Stimulated activated CD4-positive, alpha-beta T cell treated with anti-CD3 and anti-CD28 coated beads, Interleukin-1b, Interleukin-23, amount 100 ng/mL, for 1 hour (primary cell): ENCODE data around the gene EFNB3.
A peak's percentile ranks its signal among the peaks of the same experiment; 100 is the strongest.

Experiments
- DNase-seq, 2 donors: peaks; one replicate each; pipeline ENCODE4 v3.0.0-alpha.2; 2020; ENCODE audit warnings: low read depth in 2 of 2

The EFNB3 gene, protein sequence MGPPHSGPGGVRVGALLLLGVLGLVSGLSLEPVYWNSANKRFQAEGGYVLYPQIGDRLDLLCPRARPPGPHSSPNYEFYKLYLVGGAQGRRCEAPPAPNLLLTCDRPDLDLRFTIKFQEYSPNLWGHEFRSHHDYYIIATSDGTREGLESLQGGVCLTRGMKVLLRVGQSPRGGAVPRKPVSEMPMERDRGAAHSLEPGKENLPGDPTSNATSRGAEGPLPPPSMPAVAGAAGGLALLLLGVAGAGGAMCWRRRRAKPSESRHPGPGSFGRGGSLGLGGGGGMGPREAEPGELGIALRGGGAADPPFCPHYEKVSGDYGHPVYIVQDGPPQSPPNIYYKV

DNA sequence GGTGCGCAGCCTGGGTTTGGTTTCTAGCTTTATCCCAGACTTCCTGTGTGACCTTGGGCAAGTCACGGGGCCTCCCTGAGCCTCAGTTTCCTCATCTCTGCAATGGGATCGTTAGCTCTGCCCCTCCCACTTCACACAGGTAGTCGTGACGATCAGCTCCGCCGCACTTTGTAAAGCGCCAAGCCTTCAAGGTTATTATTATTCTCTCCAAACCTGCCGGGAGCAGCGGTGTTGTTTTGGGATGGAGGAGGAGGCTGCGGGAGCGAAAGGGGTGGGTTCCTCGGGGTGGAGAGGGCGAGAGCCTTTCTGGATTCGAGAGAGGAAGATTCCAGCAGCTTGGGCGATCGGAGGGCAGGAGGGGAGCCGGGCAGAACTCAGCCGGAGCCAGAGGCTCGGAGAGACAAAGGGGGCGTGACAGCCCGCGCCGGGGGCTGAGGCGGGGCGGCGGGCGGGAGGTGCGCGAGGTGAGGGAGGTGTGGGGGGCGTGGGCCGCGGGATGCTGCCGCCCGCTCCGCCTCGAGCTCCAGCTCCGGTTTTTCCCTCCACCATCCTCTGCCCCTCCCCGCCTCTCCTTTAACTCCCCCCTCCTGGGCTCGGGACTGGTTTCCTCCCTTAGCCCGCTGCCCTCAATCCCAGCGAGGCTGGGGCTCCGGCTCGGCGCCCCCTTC, at the start of gene EFNB3:
TSS of gene EFNB3 (plus strand) at position 602 of the 668 bp plus-strand sequence. CDS start 397 bp downstream, outside the sequence.
- DNase-seq: no peak

- DNase-seq: no peak
Measured at GRCh38 chr17:7655541-7655840, 49.5 kb upstream of the EFNB3 start.

DNA sequence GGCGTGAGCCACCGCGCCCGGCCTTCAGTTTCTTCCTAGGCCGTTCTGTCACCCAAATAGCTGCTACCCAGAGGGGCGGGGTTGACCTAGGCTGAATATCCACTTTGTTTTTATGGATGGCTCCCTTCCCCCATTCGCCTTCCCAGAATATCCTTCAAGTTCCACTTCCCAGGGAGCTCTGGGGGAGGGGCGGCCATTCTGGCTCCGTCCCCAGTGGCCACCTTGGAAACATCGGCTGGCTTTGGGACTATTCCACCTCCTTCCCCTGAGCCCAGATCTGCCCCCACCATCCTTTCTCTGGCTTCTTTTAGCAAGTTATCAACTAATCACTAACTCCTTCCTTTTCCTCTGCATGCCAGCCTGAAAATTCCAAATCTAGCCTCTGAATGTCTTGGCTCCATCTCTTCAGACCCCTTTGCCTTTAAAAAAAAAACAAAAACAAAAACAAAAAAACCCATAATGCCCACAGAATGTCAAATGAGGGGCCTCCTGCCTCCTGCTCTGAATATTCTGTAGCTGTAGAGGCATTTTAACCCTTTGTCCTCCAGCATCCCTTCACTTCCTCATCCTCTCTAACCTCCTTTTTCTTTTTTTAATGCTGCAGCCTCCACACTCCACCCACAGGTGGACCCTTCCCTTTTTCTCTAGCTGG, 47.9 kb upstream of the EFNB3 start:
- no peak for DNase-seq

GRCh38 chr17:7667656-7668406, 37.2 kb upstream of the EFNB3 start:
- DNase-seq: no peak

- no peak for DNase-seq
Measured at GRCh38 chr17:7668482-7668881, 36.5 kb upstream of the EFNB3 start.

GRCh38 chr17:7673239-7673638, 31.8 kb upstream of the EFNB3 start:
- DNase-seq: no peak

DNA sequence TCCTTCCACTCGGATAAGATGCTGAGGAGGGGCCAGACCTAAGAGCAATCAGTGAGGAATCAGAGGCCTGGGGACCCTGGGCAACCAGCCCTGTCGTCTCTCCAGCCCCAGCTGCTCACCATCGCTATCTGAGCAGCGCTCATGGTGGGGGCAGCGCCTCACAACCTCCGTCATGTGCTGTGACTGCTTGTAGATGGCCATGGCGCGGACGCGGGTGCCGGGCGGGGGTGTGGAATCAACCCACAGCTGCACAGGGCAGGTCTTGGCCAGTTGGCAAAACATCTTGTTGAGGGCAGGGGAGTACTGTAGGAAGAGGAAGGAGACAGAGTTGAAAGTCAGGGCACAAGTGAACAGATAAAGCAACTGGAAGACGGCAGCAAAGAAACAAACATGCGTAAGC, 30.1 kb upstream of the EFNB3 start:
- DNase-seq: no peak

- no peak for DNase-seq
Measured at GRCh38 chr17:7676533-7676932, 28.5 kb upstream of the EFNB3 start.

DNA sequence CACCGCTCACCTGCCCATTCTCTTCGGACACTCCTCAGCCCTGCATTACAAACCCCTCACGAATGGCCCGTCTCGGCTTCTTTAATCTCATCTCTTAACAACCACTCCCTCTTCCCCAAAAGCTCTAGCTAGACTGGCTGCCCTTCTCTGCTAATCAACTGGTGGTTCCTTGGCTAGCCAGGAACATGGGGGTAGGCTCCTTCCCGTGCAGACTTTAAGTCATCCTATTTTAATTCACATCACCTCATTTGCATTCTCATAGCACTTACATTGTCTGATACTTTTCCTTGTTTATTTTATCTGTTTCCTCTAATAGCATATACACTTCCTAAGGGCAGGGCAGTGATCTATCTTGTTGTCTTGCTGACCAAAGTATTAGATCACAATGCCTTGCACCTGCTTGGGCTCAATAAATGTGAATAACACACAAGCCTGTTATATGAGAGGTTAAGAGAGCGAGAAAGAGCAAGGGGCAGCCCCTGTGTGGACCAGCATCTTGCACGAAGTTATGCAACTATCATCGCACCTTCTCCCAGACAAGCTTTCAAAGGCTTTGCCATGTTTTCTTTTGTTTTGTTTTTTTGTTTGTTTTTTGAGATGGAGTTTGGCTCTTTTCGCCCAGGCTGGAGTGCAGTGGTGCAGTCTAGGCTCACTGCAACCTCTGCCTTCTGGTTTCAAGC, 27.5 kb upstream of the EFNB3 start:
- no peak for DNase-seq

- DNase-seq: no peak
Measured at GRCh38 chr17:7684851-7685532, 20.0 kb upstream of the EFNB3 start.

- peak; percentile 67 to 69 for DNase-seq
Measured at GRCh38 chr17:7685533-7686221, 19.3 kb upstream of the EFNB3 start.

DNA sequence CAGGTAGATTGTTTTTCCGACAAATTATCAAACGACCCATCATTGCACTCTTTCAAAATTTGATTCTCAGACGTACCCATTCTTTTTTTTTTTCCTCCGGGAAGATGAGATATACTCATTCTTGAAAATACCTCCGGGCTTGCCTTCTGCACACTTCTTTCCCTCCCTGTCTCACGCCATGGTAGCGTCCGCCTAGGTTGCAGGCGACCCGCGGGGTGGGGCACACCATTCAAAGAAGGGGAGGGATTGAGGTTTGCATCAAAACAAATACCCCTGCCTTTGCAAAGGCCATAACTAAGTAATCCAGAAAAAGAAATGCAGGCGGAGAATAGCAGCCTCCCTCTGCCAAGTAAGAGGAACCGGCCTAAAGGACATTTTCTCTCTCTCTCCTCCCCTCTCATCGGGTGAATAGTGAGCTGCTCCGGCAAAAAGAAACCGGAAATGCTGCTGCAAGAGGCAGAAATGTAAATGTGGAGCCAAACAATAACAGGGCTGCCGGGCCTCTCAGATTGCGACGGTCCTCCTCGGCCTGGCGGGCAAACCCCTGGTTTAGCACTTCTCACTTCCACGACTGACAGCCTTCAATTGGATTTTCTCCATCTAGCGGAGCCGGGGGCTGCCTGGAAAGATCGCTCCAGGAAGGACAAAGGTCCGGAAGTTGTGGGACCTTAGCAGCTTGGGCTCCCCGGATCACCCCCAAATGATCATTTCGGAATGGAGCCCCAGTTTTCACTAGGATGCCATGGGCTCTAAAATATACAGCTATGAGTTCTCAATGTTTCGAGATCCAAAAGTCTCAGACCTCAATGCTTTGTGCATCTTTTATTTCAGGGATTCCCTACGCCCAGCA, 18.6 kb upstream of the EFNB3 start:
- peak; percentile 43 to 47 for DNase-seq

DNA sequence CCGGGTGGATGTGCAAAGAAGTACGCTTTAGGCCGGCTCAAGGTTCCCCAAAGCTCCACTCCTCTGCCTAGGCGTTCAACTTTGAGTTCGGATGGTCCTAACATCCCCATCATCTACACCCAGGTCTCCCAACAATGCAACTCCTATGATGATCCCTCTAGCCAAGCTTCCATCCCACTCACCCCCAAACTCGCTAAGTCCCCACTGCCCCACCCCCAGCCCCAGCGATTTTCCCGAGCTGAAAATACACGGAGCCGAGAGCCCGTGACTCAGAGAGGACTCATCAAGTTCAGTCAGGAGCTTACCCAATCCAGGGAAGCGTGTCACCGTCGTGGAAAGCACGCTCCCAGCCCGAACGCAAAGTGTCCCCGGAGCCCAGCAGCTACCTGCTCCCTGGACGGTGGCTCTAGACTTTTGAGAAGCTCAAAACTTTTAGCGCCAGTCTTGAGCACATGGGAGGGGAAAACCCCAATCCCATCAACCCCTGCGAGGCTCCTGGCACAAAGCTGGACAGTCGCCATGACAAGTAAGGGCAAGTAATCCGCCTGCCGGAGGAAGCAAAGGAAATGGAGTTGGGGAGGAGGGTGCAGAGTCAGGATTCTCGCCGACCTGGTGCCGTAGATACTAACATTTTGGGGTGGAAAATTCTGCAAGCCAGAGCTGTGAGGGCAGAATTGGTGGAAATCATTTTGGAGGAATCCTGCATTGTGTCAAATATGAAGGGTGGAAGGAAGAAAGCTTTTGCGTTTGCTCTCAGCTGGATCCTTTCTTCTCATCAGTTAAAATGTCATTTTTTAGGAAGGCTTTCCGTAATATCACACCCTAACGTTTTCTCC, 17.7 kb upstream of the EFNB3 start, which contains the start of gene TP53:
TSS of gene TP53 (minus strand) at position 419 of the 836 bp plus-strand sequence. CDS start 10,896 bp downstream, outside the sequence.
- peak; percentile 72 to 76 for DNase-seq

DNA sequence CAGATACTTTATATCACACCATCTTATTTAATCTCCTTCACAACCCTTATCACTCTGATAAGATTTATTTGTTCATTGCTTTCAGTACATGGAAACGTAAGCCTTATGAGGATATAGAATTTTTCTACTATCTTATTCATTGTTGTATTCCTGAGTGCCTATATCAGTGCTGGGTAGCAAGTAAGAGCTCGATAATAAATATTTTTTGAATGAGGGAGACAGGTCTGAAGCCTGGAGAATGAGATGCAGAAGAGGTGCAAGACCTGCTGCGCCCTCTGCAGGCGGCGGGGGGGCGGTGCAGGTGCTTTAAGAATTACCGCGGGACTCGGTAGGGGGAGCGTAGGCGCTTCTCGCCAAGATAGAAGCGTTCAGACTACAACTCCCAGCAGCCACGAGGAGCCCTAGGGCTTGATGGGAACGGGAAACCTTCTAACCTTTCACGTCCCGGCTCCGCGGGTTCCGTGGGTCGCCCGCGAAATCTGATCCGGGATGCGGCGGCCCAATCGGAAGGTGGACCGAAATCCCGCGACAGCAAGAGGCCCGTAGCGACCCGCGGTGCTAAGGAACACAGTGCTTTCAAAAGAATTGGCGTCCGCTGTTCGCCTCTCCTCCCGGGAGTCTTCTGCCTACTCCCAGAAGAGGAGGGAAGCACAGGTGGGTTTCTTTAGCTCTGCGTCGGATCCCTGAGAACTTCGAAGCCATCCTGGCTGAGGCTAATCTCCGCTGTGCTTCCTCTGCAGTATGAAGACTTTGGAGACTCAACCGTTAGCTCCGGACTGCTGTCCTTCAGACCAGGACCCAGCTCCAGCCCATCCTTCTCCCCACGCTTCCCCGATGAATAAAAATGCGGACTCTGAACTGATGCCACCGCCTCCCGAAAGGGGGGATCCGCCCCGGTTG, 16.8 kb upstream of the EFNB3 start, which contains the start of gene WRAP53:
TSS of gene WRAP53 (plus strand) at position 570 of the 900 bp plus-strand sequence. CDS start at position 742, 172 bp downstream.
- DNase-seq: peak; percentile 91 to 95

DNA sequence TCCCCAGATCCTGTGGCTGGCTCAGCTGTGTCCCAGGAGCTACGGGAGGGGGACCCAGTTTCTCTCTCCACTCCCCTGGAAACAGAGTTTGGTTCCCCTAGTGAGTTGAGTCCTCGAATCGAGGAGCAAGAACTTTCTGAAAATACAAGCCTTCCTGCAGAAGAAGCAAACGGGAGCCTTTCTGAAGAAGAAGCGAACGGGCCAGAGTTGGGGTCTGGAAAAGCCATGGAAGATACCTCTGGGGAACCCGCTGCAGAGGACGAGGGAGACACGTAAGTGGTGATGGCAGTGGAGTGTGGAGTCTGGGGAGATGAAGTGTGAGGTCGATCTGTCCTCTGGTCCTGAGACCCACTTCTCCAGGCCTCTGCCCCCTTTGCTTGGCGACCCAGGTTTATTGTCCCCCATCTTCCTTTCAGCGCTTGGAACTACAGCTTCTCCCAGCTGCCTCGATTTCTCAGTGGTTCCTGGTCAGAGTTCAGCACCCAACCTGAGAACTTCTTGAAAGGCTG, 16.1 kb upstream of the EFNB3 start:
- DNase-seq: no peak

DNA sequence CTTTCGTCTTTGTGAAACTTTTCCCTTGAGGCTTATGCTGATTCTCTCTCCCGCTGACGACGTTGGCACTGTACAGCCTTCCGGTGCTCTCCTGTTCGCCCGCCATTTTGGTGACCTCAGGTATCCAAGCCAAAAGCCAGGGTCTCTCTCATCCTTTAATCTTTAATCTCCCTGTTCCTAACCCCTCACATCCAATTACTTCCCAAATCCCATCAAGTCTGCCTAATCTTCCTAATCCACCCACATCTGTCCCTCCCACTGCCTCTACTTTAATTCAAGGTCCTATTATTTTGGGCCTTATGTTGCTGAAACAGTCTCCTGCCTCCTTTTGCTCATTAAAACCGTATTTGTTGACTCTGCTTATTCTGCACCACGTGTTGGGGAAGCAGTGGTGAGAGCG, 9.4 kb upstream of the EFNB3 start:
- DNase-seq: no peak
